ENCODE measurements around the gene FMN2.

The FMN2 gene

GRCh38 chr1:240342251-240342625 is 250.6 kb downstream of the FMN2 start:
- Histone ChIP-seq H2AFZ (ENCODE audit: insufficient read depth, low read length, poor library complexity) (no peak overlapping the region), H4K91ac (ENCODE audit: low read depth, low read length) (no peak overlapping the region), H2BK5ac (ENCODE audit: low read depth, low read length, poor library complexity) (no peak overlapping the region), H3K4me1 (ENCODE audit: control insufficient read depth in 1 of 2, insufficient read depth in 2 of 2, low read length in 2 of 2) (peaks cover 0 to 2% of the 10 kb centered on the region in 2 experiments), H3K4ac (ENCODE audit: low read depth, low read length) (no peak overlapping the region), H3K27me3 (ENCODE audit: insufficient read depth, low read length) (no peaks in the 10 kb centered on the region), H3K18ac (ENCODE audit: low read length) (no peak overlapping the region), H3K23ac (ENCODE audit: low read length) (no peak overlapping the region), H2BK12ac (ENCODE audit: low read length) (no peak overlapping the region), H3K4me3 (ENCODE audit: low read depth, low read length) (no peak overlapping the region), H3K27ac (ENCODE audit: low read depth, low read length) (no peak overlapping the region), H2BK120ac (ENCODE audit: insufficient read depth, low read length, poor library complexity) (no peak overlapping the region), H2AK5ac (ENCODE audit: low read length) (no peak overlapping the region), H3K9ac (ENCODE audit: low read length) (no peak overlapping the region), H4K12ac (ENCODE audit: low read depth, low read length) (no peak overlapping the region), H3K36me3 (ENCODE audit: control insufficient read depth in 1 of 2, insufficient read depth in 2 of 2, low read length in 2 of 2) (no peaks in the 10 kb centered on the region), H4K8ac (ENCODE audit: low read depth, low read length) (no peak overlapping the region), H3K14ac (ENCODE audit: low read length) (no peak overlapping the region), H3K9me3 (ENCODE audit: insufficient read depth, low read depth, low read length) (no peaks in the 10 kb centered on the region), H3K4me2 (ENCODE audit: low read length) (no peak overlapping the region), H3K79me2 (ENCODE audit: control insufficient read depth, insufficient read depth, low read length, poor library complexity) (no peaks in the 10 kb centered on the region), H3K79me1 (ENCODE audit: low read length) (no peaks in the 10 kb centered on the region)
- no peak for DNase-seq
- WGBS (ENCODE audit: extremely low coverage, insufficient coverage, insufficient read length), result no CpG with 5 or more reads among the region's 3 CpGs

GRCh38 chr1:240343045-240343444 is 251.4 kb downstream of the FMN2 start:
- no peaks in the 10 kb centered on the region for H3K79me1 ChIP-seq (ENCODE audit: low read length)
- no peak overlapping the region for H4K12ac ChIP-seq (ENCODE audit: low read depth, low read length)
- no peak overlapping the region for H2BK5ac ChIP-seq (ENCODE audit: low read depth, low read length, poor library complexity)
- H3K27me3 ChIP-seq (ENCODE audit: insufficient read depth, low read length), result no peaks in the 10 kb centered on the region
- no peaks in the 10 kb centered on the region for H3K79me2 ChIP-seq (ENCODE audit: control insufficient read depth, insufficient read depth, low read length, poor library complexity)
- H2BK120ac ChIP-seq (ENCODE audit: insufficient read depth, low read length, poor library complexity), result no peak overlapping the region
- H3K4me1 ChIP-seq (ENCODE audit: control insufficient read depth in 1 of 2, insufficient read depth in 2 of 2, low read length in 2 of 2), result peaks cover 0 to 2% of the 10 kb centered on the region in 2 experiments
- no peak overlapping the region for H3K4ac ChIP-seq (ENCODE audit: low read depth, low read length)
- H3K27ac ChIP-seq (ENCODE audit: low read depth, low read length), result no peak overlapping the region
- H3K9ac ChIP-seq (ENCODE audit: low read length), result no peak overlapping the region
- no peaks in the 10 kb centered on the region for H3K36me3 ChIP-seq (ENCODE audit: control insufficient read depth in 1 of 2, insufficient read depth in 2 of 2, low read length in 2 of 2)
- H2AK5ac ChIP-seq (ENCODE audit: low read length), result no peak overlapping the region
- no peak overlapping the region for H3K14ac ChIP-seq (ENCODE audit: low read length)
- WGBS (ENCODE audit: extremely low coverage, insufficient coverage, insufficient read length), result no CpG with 5 or more reads among the region's 2 CpGs
- no peak overlapping the region for H4K91ac ChIP-seq (ENCODE audit: low read depth, low read length)
- H4K8ac ChIP-seq (ENCODE audit: low read depth, low read length), result no peak overlapping the region
- no peak overlapping the region for H3K4me2 ChIP-seq (ENCODE audit: low read length)
- H2AFZ ChIP-seq (ENCODE audit: insufficient read depth, low read length, poor library complexity), result no peak overlapping the region
- no peak overlapping the region for H3K4me3 ChIP-seq (ENCODE audit: low read depth, low read length)
- no peak overlapping the region for H2BK12ac ChIP-seq (ENCODE audit: low read length)
- no peak for DNase-seq
- no peaks in the 10 kb centered on the region for H3K9me3 ChIP-seq (ENCODE audit: insufficient read depth, low read depth, low read length)
- H3K18ac ChIP-seq (ENCODE audit: low read length), result no peak overlapping the region
- no peak overlapping the region for H3K23ac ChIP-seq (ENCODE audit: low read length)

GRCh38 chr1:240343966-240344365 is 252.3 kb downstream of the FMN2 start:
- Histone ChIP-seq H3K9me3 (ENCODE audit: insufficient read depth, low read depth, low read length) (no peaks in the 10 kb centered on the region), H3K4me1 (ENCODE audit: control insufficient read depth in 1 of 2, insufficient read depth in 2 of 2, low read length in 2 of 2) (peaks cover 0 to 2% of the 10 kb centered on the region in 2 experiments), H3K36me3 (ENCODE audit: control insufficient read depth in 1 of 2, insufficient read depth in 2 of 2, low read length in 2 of 2) (no peaks in the 10 kb centered on the region), H3K4me2 (ENCODE audit: low read length) (no peak overlapping the region), H3K27ac (ENCODE audit: low read depth, low read length) (no peak overlapping the region), H4K8ac (ENCODE audit: low read depth, low read length) (no peak overlapping the region), H4K12ac (ENCODE audit: low read depth, low read length) (no peak overlapping the region), H2AK5ac (ENCODE audit: low read length) (no peak overlapping the region), H3K18ac (ENCODE audit: low read length) (no peak overlapping the region), H3K79me1 (ENCODE audit: low read length) (no peaks in the 10 kb centered on the region), H3K4ac (ENCODE audit: low read depth, low read length) (no peak overlapping the region), H2AFZ (ENCODE audit: insufficient read depth, low read length, poor library complexity) (no peak overlapping the region), H4K91ac (ENCODE audit: low read depth, low read length) (no peak overlapping the region), H3K27me3 (ENCODE audit: insufficient read depth, low read length) (no peaks in the 10 kb centered on the region), H3K23ac (ENCODE audit: low read length) (no peak overlapping the region), H3K4me3 (ENCODE audit: low read depth, low read length) (no peak overlapping the region), H2BK120ac (ENCODE audit: insufficient read depth, low read length, poor library complexity) (no peak overlapping the region), H2BK5ac (ENCODE audit: low read depth, low read length, poor library complexity) (no peak overlapping the region), H2BK12ac (ENCODE audit: low read length) (no peak overlapping the region), H3K14ac (ENCODE audit: low read length) (no peak overlapping the region), H3K79me2 (ENCODE audit: control insufficient read depth, insufficient read depth, low read length, poor library complexity) (no peaks in the 10 kb centered on the region), H3K9ac (ENCODE audit: low read length) (no peak overlapping the region)
- DNase-seq, result no peak

- Histone ChIP-seq H2BK12ac (ENCODE audit: low read length) (no peak overlapping the region), H3K79me1 (ENCODE audit: low read length) (no peaks in the 10 kb centered on the region), H3K4me1 (ENCODE audit: control insufficient read depth in 1 of 2, insufficient read depth in 2 of 2, low read length in 2 of 2) (peaks cover 0 to 2% of the 10 kb centered on the region in 2 experiments), H3K27me3 (ENCODE audit: insufficient read depth, low read length) (no peaks in the 10 kb centered on the region), H3K4ac (ENCODE audit: low read depth, low read length) (no peak overlapping the region), H3K18ac (ENCODE audit: low read length) (no peak overlapping the region), H3K23ac (ENCODE audit: low read length) (no peak overlapping the region), H3K36me3 (ENCODE audit: control insufficient read depth in 1 of 2, insufficient read depth in 2 of 2, low read length in 2 of 2) (no peaks in the 10 kb centered on the region), H3K4me3 (ENCODE audit: low read depth, low read length) (no peak overlapping the region), H3K9ac (ENCODE audit: low read length) (no peak overlapping the region), H3K79me2 (ENCODE audit: control insufficient read depth, insufficient read depth, low read length, poor library complexity) (no peaks in the 10 kb centered on the region), H3K27ac (ENCODE audit: low read depth, low read length) (no peak overlapping the region), H4K12ac (ENCODE audit: low read depth, low read length) (no peak overlapping the region), H4K91ac (ENCODE audit: low read depth, low read length) (no peak overlapping the region), H2BK120ac (ENCODE audit: insufficient read depth, low read length, poor library complexity) (no peak overlapping the region), H2AFZ (ENCODE audit: insufficient read depth, low read length, poor library complexity) (no peak overlapping the region), H3K14ac (ENCODE audit: low read length) (no peak overlapping the region), H2BK5ac (ENCODE audit: low read depth, low read length, poor library complexity) (no peak overlapping the region), H2AK5ac (ENCODE audit: low read length) (no peak overlapping the region), H3K4me2 (ENCODE audit: low read length) (no peak overlapping the region), H3K9me3 (ENCODE audit: insufficient read depth, low read depth, low read length) (no peaks in the 10 kb centered on the region), H4K8ac (ENCODE audit: low read depth, low read length) (no peak overlapping the region)
- DNase-seq, result no peak
Measured at GRCh38 chr1:240344918-240345317, 253.2 kb downstream of the FMN2 start.

GRCh38 chr1:240349695-240350094 is 258.0 kb downstream of the FMN2 start:
- H4K12ac ChIP-seq (ENCODE audit: low read depth, low read length), result no peak overlapping the region
- H3K79me2 ChIP-seq (ENCODE audit: control insufficient read depth, insufficient read depth, low read length, poor library complexity), result no peaks in the 10 kb centered on the region
- H3K4me2 ChIP-seq (ENCODE audit: low read length), result no peak overlapping the region
- no peak for DNase-seq
- H2BK12ac ChIP-seq (ENCODE audit: low read length), result no peak overlapping the region
- no peak overlapping the region for H3K4me3 ChIP-seq (ENCODE audit: low read depth, low read length)
- H3K9ac ChIP-seq (ENCODE audit: low read length), result no peak overlapping the region
- no peak overlapping the region for H3K18ac ChIP-seq (ENCODE audit: low read length)
- no peaks in the 10 kb centered on the region for H3K27me3 ChIP-seq (ENCODE audit: insufficient read depth, low read length)
- H3K36me3 ChIP-seq (ENCODE audit: control insufficient read depth in 1 of 2, insufficient read depth in 2 of 2, low read length in 2 of 2), result no peaks in the 10 kb centered on the region
- H3K27ac ChIP-seq (ENCODE audit: low read depth, low read length), result no peak overlapping the region
- no peak overlapping the region for H2AFZ ChIP-seq (ENCODE audit: insufficient read depth, low read length, poor library complexity)
- WGBS (ENCODE audit: extremely low coverage, insufficient coverage, insufficient read length), result no CpG with 5 or more reads among the region's 2 CpGs
- no peak overlapping the region for H4K8ac ChIP-seq (ENCODE audit: low read depth, low read length)
- H4K91ac ChIP-seq (ENCODE audit: low read depth, low read length), result no peak overlapping the region
- no peak overlapping the region for H3K4ac ChIP-seq (ENCODE audit: low read depth, low read length)
- no peak overlapping the region for H2BK5ac ChIP-seq (ENCODE audit: low read depth, low read length, poor library complexity)
- no peak overlapping the region for H2BK120ac ChIP-seq (ENCODE audit: insufficient read depth, low read length, poor library complexity)
- no peaks in the 10 kb centered on the region for H3K9me3 ChIP-seq (ENCODE audit: insufficient read depth, low read depth, low read length)
- no peaks in the 10 kb centered on the region for H3K4me1 ChIP-seq (ENCODE audit: control insufficient read depth in 1 of 2, insufficient read depth in 2 of 2, low read length in 2 of 2)
- H3K79me1 ChIP-seq (ENCODE audit: low read length), result no peaks in the 10 kb centered on the region
- H2AK5ac ChIP-seq (ENCODE audit: low read length), result no peak overlapping the region
- no peak overlapping the region for H3K14ac ChIP-seq (ENCODE audit: low read length)
- no peak overlapping the region for H3K23ac ChIP-seq (ENCODE audit: low read length)

Data from trophoblast cell (in vitro differentiated cells and primary cell).